GM18511 (cell line): ENCODE measurements around the gene PPP2R2C.

ENCODE experiments used
- ATAC-seq: cut with Tn5 transposase; IDR thresholded peaks from one replicate; pipeline ENCODE4 v1.9.1; 2021; ENCODE audit warnings: mild to moderate bottlenecking, moderate library complexity; ENCODE audit not compliant: unreplicated experiment

Gene PPP2R2C

GRCh38 chr4:6383929-6384328, 88.5 kb downstream of the PPP2R2C start:
- no peak for ATAC-seq

DNA sequence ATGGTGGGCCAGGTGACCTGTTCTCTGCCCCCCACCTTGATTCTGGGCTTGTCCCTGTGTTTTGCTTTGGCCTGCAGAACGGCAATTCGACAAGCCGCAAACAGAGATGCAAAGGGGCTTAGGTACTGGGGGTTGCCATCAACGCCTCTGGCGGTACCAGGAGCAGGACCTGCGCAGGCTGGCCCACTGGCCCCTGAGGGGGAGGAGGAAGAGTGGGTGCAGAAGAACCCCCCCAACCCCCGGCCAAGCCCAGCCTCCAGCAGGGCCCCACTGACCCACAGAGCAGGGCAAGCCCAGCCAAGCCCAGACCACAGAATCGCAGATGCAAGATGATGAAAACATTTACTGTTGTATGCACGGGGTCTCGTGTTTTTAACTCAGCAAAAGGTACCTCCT, 89.4 kb downstream of the PPP2R2C start:
- ATAC-seq: no peak

- no peak for ATAC-seq
Observed at GRCh38 chr4:6381571-6382123, 90.8 kb downstream of the PPP2R2C start.

DNA sequence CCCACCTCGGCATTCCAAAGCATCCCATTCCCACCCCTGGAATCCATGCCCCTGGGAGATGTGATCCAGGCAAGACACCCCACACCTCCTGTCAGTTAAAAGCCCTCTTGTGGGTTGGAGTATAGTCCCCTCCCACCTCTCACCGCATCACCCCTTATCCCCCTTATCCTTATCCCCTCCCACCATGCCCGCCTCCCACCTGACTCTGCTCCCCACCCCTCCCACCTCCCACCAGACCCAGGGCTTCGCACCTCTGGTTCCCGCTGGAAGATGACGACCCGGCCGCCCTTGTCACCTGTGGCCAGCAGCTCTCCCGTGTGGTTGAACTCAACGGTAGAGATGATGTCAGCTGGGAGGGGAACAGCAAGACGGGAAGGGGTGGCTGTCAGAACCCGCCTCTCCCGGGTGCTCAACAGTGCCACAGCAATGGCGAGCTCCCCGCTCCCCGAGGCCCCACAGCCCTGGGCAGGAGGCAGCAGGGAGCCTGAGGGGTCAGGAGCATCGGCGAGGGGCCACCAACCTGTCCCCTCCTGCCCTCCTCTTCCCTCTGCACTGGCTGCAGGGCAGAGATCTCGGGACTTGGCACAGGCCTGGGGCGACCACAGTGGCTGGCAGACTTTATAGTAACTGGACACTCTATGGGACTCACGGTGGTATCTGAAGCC, 91.5 kb downstream of the PPP2R2C start:
- ATAC-seq: no peak

- ATAC-seq: no peak
Observed at GRCh38 chr4:6379767-6380745, 92.4 kb downstream of the PPP2R2C start.

GRCh38 chr4:6378493-6379445, 93.6 kb downstream of the PPP2R2C start:
- no peak for ATAC-seq

- ATAC-seq: no peak
Observed at GRCh38 chr4:6377626-6378492, 94.6 kb downstream of the PPP2R2C start.

GRCh38 chr4:6375620-6376295, 96.7 kb downstream of the PPP2R2C start:
- ATAC-seq: no peak

GRCh38 chr4:6374575-6374974, 97.8 kb downstream of the PPP2R2C start:
- no peak for ATAC-seq

- ATAC-seq: no peak
Observed at GRCh38 chr4:6373541-6374410, 98.6 kb downstream of the PPP2R2C start.

GRCh38 chr4:6372649-6373525, 99.5 kb downstream of the PPP2R2C start:
- peak; percentile 73 for ATAC-seq

- no peak for ATAC-seq
Observed at GRCh38 chr4:6371812-6372211, 100.6 kb downstream of the PPP2R2C start.

GRCh38 chr4:6371271-6371670, 101.1 kb downstream of the PPP2R2C start:
- no peak for ATAC-seq

DNA sequence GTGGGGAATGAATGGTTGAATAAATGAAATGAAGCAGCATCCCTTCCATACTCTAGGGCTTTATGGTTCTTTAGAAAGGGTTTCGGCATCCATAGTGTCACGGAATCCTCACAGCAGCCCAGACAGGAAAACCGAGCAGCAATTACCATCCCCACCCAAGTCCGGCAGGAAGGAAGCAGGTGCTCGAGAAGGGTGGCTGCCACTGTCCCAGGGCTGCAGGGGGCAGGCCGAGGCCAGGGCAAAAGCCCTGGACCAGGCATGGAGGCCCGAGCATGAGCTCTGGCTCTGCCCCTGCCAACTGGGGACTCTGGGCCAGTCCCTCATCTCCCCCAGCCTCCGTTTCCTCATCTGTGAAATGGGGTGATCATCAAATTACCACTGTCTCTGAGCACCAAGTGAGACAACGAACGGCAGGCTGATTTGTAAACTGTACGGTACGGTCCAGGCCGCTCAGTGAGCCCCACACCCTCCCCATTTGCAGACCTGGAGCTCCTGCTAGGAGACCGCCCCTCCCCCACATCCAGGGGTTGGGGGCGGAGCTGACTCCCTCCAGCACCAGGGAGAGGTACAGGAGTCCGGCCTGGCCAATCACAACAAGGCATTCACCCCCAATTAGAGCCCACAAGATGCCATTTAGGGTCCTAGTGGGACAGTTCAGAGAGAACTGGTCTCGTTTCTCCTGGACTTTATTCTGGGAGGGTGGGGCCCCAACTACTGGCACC, 102.3 kb downstream of the PPP2R2C start:
- ATAC-seq: no peak

DNA sequence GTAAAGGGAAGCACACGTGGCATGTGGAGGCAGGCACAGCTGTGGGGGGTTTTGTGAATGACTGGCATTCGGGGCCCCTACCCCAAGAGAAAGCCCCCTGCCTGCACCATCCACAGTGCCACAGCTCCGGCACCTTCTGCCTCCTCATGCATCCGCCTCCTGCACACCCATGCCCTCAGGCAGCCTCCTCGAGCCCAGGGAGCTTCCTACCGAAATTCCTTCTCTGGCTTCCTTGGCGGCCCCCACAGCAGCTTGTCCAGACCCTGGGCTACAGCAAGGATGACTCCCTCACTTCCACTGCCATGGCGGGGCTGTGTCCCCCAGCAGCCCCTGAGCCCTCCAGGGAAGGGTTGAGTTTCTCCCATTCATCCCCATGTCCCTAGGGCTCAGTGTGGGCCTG, 102.9 kb downstream of the PPP2R2C start:
- ATAC-seq: no peak

DNA sequence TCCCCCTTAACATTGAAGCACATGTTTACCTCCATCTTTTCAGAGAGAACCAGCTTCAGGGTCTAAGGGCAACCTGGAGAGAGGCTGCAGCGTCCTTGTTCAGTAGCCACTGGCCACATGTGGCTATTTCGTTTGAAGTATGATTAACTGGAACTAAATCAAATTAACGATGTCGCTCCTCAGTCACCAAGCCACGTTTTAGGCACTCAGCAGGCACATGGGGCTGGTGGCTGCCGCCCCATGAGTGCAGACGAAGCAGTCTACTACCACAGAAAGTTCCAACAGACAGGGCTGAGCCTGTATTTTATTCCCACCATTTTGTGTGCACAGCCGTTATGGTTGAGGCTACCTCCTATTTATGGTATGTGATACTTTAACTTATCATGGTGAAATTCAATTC, 103.4 kb downstream of the PPP2R2C start:
- ATAC-seq: no peak

- no peak for ATAC-seq
Observed at GRCh38 chr4:6368601-6369000, 103.8 kb downstream of the PPP2R2C start.
